NCI-H2107 (cell line): ENCODE results near the gene COL25A1.

ENCODE experiments used
- DNase-seq: peaks from one replicate; lab custom pipeline; 2025; lab: John Stamatoyannopoulos, UW

The COL25A1 gene

GRCh38 chr4:108852691-108853090 is 449.8 kb downstream of the COL25A1 start:
- no peak for DNase-seq

GRCh38 chr4:108851366-108851765 is 451.1 kb downstream of the COL25A1 start:
- no peak for DNase-seq

- no peak for DNase-seq
Observed at GRCh38 chr4:108850219-108850649, 452.2 kb downstream of the COL25A1 start.

DNA sequence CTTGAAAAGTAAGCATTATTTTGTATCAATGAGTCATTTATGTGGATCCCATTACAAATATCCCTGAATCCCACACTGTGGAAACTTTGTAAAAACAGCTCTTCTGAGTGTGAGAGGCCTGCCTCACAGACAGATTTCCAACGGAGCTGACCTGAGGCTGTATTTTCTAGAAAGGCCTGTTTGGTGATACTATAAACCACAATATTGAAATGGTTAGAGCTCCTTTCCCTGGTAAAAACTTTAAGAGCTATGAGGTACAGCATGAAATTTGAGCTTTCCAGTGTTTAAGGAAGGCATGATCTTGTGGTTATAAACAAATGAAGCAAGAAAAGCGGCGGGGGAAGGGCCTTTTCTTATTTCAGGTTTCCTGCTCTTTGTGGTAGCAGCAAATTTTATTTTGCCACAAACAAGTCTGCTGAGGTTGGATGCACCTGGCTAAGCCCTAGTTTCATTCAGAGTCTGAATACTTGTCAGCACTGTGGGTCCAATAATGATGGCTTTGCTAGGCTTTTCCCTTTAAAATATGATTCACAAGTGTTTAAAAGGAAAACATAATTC is 452.8 kb downstream of the COL25A1 start:
- DNase-seq, result no peak

DNA sequence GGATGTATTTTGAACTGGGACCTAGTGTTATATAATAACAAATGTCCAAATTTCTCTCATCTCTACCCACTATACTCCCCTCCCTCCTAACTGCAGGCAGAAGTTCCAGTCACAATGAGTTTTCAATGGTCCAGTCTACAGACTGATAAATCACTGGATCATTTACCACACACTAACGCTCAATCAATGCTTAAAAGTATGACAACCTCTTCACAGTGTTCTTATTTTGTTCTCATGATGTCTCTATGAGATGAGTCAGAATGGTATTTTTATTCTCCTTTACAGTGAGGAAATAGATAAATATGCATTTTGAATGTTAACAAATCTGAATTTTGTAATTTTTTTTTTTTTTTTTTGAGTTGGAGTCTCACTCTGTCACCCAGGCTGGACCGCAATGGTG is 455.9 kb downstream of the COL25A1 start:
- no peak for DNase-seq

DNA sequence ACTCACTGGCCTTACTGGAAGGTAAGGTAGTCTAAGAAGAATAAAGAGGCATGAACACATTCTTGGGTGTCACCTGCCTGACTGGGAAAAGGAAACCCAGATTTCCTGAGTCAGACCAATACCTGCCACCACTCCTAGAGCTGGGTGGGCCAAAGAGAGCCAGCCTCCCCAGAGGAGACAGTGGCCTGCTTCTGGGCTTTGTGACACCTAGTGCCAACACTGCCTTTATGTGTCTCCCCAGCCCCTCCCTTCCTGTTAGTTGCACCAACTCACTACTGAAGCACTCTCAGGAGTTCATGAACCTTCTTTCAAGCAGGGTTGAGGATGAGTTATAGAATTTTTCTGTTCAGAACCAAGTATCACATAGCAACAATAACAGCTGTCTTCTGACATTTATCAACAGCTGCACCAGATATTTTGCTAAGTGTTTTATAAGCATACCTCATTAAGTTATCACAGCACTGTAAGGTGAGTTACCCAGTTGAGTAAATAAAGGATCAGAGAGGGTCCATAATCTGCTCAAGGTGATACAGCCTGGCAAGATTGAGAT is 462.0 kb downstream of the COL25A1 start:
- no peak for DNase-seq

DNA sequence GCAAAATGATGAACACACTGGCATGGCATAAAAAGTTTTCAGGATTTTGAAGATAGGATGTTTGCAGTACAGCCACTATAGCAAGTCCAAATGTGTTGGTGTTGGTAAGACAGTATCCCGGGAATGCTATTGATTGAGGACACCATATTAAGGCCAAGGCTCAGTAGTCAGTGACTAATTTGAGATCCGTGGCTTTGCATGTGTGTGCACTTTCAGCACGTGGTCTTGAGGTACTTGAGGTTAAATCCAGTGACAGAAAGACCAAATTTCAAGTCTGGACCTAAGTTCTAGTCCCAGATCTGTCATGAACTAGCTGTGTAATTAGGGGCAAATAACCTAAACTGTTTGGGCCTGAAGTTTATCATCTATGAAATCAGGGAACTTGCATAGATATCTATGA is 463.1 kb downstream of the COL25A1 start:
- no peak for DNase-seq

- DNase-seq, result no peak
Observed at GRCh38 chr4:108838451-108838850, 464.0 kb downstream of the COL25A1 start.

GRCh38 chr4:108834835-108835384 is 467.5 kb downstream of the COL25A1 start:
- no peak for DNase-seq

GRCh38 chr4:108834166-108834834 is 468.2 kb downstream of the COL25A1 start:
- no peak for DNase-seq

DNA sequence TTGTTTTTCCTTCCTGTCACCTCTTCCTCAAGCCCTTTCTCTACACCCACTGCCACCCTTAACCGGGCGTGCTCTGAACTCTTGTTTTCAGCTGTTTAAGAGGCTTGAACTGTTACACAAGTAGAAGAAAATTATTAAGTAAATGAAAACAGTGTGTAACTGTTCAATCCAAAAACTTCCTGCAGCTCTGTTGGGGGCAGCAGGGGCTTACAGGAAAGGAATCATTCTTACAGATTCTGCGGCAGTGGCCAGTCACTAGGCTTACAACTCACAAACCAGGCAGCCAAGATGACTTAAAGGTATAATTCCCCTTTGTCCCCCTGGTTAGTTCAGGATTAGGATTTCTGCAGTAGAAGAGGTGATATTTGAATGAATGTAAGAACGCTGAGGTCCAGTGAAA is 469.4 kb downstream of the COL25A1 start:
- no peak for DNase-seq

DNA sequence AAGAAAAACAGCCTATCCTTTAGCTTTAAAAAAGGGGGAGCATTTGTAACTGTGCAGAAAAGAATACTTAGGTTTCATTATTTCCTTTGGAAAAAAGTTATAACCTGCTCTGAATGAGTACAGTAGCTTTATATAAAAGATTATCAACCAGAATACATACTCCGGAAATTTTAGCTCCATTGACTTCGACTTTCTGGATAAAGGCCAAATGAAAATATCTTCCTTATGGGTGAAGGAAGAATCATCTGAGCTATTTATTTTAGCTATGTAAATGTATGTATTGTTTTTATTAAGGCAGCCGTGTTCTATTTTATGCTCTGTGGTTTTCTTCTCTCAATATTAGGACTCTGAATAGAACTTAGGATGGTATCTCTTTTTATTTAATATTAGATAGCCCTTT is 470.6 kb downstream of the COL25A1 start:
- DNase-seq, result no peak

DNA sequence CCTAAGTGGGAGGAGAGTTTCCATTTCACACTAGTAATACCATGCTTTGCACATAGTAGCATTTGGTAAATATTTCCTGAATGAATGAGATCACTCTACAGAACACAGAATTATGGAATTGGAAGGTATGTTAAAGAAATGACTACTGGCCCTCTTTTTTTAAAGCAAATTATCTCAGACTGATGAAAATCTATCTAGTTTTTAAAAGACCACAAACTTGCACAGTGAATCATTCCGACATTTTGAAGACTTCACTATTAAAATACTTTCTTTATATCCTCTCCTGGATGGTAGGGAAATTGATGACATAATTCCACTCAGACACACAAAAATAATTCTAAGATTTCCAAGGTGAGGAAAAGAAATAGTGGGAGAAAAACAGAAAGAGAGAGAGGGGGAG is 471.2 kb downstream of the COL25A1 start:
- DNase-seq, result no peak

DNA sequence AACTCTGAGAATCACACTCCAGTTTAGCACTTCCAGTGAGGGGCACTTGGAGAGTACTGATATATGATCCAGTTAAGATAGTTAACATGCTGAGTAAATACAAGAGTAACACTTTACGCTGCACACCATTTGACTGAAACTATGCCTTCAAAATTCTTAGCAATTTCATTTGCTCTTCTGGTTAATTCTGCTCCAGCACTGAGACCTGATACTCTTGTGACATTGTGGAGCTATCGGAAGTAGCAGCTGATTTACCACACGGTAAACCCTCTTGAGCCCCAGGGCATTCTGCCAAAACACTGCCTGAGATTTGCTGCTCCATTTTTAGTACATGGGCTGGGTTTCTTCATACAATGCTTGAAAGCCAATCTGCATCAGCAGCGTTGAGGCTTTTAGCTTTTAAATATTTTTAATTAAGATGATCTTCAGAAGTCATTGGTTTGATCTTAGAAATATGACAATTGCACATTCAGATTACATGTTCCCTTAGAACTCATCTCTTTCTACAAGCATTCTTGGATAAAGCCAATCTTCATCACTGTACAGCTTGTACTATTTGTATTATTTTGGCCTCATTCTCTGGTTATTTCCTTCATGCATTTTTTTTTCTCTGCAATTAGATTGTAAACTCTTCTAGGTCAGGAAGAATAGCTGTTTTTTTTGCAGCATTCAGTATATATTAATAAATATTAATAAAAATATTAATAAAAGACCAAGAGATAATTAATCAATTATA is 471.8 kb downstream of the COL25A1 start:
- DNase-seq, result peak; percentile 54

DNA sequence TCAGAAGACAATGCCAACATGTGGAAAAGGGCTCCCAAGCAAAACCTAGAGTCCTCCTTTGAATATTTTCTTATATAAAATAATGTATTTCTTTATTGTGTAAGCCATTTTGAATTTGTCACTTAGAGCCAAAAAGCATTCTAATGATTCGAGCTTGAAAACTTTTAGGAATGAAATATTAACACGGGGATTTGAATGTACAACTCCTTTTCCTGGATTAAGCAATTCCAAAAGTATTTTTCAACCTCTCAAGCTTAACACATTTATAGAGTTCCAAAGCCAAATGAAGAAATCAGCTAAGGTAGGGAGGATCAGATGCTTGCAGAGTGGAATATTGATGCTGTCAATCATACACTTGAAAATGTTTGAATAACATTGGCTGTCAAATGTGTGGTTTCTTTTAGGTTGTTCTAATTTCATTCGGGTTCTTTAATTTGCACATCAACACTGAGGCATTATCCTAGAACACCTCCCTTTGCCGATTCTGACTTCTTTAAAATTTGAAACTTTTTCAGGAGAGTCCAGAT is 472.4 kb downstream of the COL25A1 start:
- no peak for DNase-seq

DNA sequence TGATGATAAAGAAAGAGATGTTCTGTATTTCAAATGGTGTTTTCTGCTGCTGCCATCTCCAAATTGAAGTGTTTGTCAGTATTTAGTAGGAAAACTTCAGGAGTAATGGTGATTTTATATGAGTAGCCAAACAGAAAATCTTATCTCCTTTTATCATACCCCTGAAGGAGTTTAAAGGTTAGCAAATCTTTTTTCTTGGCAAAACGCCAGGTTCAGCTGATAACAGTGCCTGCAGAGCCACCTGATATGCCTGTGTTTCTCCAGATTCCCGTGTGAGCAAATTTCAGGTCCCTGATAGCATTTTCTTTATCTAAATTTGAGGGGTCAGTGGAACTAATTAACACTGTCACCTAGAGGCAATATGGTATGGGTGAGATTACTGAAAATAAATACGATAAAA is 473.8 kb downstream of the COL25A1 start:
- no peak for DNase-seq

GRCh38 chr4:108825737-108826136 is 476.7 kb downstream of the COL25A1 start:
- no peak for DNase-seq

GRCh38 chr4:108821351-108821930 is 481.0 kb downstream of the COL25A1 start:
- DNase-seq, result no peak

- no peak for DNase-seq
Observed at GRCh38 chr4:108820492-108821350, 481.7 kb downstream of the COL25A1 start.

- no peak for DNase-seq
Observed at GRCh38 chr4:108814326-108814725, 488.1 kb downstream of the COL25A1 start.

DNA sequence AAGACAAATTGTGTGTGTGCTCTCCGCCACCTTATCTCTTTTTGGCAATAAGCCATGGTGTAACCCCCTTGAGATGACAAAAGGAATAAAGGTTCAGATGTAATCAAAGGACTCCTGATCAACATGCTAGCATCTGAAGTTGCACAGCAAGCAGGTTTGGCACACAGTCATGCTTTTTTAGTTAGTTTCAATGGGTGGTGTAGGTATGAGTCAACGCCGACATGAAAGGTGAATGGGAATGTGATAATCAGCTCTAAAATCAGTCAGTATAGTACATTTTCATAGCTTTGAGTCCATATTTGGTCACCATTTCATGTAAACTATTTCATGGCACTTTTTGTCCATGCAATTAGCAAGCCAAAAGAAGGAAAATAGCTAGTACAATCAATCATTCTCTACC is 489.2 kb downstream of the COL25A1 start:
- no peak for DNase-seq
